GDM1 (cell line): ENCODE data around the gene LIPH.
A peak's percentile ranks its signal among the peaks of the same experiment; 100 is the strongest.

Experiments used
- DNase-seq: peaks from one replicate; lab custom pipeline; 2025; lab: John Stamatoyannopoulos, UW

Gene LIPH

DNA sequence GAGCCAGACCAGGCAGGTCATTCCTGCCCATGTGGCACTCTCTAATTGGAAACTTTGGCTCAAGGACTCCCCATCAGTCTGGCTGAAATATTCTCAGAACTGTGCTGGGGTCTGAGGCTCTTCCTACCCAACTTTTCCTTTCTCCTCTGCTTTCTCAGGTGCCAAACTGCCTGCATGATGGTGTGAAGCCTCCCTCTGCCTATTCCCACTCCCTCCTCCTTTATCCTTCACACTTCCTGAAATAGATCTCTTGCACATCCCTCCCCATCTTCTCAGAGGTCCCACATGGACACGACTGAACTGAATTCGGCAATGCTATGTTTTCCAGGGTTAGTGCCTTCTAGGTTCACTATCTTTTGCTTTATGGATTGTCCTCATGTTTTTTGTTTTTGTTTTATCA is 12.5 kb downstream of the LIPH start:
- DNase-seq, result no peak

DNA sequence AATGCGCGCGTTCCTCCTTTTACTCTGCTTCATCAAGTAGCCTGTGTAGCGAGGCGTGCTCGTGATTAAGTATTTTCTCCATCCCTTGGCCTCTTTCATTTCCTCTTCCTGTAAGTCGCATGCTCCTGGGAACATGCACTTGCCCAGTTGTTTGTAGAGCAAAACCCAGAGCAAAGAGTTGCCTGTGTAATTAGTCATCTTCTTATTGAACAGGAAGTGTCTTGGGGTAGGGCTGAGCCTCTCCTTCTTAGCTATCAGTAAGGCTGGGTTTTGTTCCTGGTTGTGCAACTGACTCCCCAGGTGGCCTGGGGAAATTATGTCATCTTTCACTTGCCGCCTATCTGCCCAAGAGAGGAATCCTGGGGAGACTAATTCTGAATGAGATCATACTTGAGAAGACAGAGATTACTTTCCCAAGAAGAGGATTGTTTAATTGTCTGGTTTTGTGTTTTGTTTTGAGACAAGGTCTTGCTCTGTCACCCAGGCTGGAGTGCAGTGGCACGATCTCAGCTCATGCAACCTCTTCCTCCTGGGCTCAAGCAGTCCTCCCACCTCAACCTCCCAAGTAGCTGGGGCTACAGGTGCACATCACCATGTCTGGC is 14.9 kb downstream of the LIPH start:
- peak; percentile 24 for DNase-seq

DNA sequence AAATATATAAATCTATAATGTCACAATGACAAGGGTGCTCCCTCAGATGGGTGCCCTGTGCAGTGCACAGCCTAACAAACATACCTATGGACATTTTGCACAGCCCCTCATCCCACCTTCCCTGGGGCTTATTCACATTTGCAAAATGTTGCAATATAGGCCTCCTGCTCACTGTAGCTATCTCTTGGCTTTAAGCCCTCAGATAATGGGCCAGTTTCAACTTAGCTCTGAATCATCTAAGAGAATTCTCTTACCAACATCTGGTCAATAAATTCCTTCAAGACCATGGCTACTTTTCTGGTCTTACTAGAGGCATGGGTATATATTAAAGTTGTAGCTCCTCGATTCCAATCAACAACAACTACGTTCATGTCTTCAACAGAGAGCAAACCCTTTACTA is 17.9 kb downstream of the LIPH start:
- no peak for DNase-seq

DNA sequence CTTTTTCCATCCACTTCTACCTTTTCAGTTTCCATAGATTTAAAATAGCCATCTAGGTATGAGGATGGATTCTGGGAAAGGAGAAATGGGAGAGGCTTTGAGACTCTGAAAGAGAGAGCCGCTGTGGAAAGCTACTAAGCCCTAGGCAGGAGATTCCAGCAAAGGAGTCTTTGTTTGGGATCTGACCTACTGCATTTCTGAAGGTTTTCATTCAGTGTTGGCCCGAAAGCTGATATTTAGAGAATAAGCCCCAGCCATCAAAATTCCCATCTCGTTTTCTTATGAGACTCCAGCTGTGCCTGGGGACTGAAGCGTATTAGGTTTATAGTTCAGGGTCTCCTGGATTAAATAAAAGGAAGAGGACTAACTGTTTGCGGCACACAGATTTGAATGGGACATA is 19.5 kb downstream of the LIPH start:
- DNase-seq, result no peak

DNA sequence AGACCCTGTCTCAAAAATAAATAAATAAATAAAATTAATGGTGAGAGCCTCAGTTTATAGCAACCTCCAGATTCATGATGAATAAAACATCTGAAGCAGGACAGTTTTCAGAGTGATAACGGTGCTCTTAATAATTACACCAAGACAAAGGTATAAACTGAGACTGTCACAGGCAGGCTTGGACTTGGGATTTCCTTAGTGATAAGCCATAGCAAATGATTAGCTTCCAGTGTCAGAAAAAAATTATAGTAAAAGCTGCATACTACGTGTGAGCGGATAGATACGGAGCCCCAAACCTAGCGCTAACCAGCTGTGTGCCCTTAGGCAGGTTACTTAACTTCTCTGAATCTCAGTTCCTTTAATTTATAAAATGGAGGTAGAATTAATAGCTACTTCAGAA is 21.5 kb downstream of the LIPH start:
- no peak for DNase-seq

DNA sequence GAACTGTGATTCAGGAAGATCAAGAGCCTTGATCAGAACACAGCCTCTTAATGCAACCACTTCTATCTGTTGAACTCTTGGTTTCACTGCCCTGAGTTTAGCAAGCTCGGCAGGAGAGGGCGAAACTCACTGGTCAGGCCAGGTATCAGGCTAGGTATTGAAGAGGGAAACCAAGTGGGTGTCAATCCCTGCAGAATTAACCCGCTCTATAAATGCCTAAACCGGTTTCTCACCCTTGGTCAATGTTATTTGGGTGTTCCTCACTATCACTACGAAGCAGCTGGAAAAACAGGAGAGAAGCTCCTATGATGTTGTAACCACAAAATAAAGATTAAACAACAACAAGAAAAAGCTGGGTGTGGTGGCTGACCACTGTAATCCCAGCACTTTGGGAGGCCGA is 23.9 kb downstream of the LIPH start:
- no peak for DNase-seq

DNA sequence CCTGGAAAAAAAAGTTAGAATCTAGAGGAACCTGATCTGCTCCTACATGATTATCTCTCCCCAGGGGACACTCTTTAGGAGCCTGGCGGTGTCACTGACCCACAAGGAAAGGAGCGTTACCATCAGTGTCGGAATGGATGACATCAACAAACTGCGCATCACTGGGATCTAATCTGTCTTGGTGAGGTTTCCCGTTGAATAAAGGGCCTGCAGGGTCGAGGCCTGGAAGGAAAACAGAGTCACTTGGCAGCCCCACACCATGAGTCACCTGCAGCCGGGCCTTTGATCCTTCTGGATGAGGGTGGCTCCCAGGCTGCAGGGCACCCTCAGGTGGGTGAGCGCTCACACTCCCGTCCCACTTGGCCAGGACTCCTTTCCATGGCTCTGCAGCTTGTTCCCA is 25.0 kb downstream of the LIPH start:
- DNase-seq, result no peak

DNA sequence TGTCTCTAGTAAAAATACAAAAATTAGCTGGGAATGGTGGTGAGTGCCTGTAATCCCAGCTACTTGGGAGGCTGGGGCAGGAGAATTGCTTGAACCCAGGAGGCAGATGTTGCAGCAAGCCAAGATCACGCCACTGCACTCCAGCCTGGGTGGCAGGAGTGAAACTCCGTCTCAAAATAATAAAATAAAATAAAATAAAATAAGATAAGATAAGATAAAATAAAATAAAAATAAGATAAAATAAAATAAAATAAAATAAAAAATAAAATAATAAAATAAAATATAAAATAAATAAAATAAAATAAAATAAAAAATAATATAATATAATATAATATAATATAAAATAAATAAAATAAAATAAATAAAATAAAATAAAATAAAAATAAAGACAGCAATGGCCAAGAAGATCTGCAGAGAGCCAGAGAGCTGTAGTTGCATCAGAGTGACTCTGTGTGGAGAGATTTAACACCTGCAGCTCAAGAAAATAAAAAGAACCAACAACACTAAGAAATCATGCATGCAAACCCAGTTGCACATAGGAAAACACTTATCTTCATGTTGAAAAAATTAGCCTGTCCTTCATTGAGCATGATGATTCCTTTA is 25.9 kb downstream of the LIPH start:
- DNase-seq, result no peak

DNA sequence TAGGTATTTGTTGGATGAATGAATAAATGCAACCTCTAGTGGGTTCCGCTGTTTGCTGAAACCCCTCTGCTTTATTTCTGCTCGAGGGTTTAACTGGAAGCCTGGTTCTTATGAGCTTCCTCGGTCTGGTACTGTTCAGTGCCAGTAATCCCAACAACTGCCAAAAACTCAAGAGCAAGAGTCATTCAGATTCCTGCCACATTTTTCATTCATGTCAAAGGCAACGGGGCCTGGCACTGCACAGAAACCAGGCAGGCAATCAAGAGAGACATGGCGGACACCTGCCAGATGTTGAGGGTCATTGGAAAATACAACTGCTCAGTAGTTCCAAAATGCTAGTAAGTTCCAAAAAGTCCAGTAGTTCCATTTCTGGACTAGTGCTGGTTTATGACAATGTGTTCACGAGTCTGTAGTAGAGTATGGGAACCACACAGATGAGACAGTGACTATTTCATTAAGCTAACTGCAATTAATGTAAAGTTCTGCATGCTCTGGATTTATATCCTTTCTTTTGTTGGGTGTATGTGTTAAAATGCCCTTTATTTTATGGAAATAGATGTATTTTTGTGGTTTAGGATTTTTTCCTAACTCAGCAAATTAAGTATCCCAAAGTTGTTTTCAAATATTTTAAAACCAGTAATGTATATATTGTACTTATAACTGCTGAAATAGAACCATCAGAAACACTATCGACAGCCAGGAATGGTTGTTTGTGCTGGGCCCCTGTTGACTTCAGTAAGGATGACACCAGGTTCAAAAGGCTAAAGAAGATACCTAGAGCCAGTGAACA is 30.8 kb downstream of the LIPH start:
- DNase-seq, result no peak

DNA sequence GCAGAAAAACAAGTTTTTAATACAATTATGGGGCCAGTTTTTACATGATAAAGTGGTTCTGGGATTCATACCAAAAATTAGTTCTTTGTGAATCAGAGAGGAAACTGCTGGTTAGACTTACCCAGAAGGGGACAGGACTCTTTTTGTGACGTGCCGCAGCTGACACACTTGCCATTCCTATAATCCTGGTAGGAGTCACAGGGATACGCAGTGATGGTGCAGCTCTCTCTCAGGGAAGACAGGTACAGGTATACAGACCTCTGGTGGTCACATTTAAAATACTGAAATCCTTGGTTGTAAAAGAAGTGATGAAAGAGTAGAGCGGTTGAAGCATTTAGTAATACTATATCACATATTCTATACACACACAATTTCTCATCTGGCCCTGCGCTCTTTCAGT is 33.4 kb downstream of the LIPH start:
- no peak for DNase-seq

DNA sequence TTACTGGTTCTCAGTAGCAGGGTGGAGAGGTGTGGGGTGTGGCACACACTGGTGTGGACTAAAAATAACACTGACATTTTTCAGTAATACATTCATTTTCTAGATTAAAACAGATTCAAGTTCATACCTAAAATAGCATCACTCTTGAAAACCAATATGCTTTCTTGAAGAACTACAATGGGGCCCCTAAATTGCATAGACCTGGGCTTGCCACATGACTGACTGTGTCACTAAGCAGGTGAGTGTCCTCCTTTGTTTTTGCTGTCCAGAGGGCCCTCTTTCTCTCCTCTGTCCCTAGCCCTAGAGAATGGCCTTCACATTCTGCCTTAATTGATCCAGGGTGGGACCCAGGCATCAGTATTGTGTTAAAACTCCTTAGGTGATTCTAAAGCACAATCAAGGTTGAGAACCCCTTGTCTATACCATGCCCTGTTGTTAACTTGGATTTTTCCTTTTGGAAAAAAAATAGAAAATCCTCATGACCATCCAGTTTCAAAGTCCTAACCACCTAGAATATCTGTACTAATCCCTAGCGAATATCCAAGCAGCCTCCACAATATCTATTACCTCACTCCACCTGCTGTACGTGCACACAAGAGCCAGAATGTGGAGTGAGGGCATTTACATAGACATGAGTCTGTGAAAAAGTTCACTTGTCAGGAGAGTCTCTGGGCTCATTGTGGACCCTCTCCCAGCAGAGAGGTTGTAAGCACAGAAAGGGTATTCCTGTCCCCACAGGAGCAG is 34.8 kb downstream of the LIPH start:
- no peak for DNase-seq

DNA sequence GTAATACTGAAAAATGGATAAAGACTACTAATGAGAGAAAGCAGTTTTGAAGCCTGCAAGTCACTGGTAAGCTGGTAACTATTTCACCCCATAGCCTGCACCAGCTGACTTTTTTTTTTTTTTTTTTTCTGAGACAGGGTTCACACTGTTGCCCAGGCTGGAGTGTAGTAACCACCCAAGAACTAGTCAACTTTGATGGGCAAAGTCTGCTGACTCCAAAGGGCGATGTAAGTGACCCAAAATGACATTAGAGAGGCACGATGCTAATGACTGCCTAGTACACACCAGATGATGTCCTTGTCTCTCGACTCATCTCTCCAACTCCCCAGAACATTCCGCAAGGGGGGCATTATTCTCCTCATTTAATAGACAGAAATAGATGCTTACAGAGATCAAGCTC is 40.7 kb downstream of the LIPH start:
- DNase-seq, result no peak

DNA sequence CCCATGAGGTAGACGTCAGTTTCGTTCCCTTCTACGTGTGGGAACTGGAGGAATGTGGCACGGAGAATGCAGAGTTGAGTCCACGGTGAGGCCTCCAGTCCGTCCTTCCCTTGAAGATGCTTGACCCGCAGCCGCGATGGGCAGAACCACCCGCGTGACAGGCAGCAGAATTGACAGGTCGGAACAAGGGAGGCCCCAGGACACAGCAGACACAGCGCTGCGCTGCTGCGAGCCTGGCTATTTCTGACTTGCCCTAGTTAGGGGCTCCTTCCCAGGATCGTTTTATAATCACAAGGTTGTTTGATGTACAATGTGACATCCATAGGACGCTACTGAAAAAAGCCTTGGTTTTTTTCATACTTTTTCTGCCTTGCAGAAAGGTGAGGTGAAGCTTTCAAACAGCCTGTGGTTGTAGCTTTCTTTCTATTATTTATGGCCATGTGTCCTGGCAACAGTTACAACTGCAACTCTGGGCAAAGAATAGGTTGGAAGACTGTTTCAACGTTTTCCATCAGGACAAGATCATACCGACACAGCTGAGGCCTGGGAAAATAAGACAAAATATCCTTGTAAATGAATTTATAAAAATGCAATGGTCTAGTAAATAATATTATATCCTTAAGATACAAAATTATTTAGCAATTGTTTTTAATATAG is 43.9 kb downstream of the LIPH start:
- no peak for DNase-seq

DNA sequence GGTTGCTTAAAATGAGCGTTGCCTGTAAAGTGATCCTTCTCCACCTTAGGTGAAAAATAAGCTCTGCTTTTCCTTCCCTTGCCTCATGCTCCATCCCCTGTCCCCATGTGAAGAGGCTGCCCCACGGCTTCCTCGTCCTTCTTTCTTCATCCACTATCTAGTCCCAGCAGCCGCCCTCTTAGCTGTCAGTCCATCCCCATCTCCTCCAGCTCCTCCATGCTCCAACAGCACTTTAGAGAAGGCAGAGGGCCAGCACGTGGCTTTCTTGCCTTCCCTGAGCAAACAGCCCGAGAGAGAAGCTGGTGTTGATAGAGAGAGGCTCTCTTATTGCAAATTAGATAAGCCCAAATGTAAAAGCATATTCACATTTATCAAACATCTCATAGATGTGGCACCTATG is 44.5 kb downstream of the LIPH start:
- DNase-seq, result no peak

DNA sequence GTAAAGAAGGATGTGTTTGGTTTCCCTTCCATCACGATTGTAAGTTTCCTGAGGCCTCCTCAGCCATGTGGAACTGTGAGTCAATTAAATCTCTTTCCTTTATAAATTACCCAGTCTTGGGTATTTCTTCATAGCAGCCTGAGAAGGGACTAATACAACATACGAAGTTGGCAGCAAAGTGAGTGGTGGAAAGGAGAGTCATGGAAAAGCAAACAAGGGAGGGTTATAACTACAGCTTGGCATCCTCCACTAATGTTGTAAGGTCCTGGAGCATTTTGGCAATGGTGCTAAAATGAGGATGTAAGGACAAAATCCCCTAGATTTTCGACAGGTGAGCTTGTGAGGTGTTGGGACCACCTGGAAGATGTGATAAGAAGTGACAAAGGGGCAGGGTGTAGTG is 47.8 kb downstream of the LIPH start:
- DNase-seq, result no peak

DNA sequence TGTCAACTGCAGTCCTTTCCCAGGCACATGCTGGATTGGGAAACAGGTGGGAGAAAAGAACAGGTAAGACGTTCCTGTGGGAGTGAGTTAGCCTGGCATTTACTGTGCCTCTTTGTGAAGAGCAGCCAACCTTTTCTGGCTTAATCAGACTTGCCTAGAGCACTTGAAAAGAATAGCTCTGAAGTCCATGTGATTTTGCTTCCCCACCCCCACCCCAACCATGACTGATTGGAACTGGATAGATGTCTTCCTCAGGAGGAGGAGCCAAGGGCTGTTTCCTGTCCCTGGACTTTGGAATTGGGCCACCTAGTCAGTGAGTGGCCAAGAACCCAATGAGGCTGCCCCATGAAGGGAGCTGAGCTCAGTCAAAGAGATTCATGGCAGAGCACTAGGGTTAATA is 48.9 kb downstream of the LIPH start:
- no peak for DNase-seq

DNA sequence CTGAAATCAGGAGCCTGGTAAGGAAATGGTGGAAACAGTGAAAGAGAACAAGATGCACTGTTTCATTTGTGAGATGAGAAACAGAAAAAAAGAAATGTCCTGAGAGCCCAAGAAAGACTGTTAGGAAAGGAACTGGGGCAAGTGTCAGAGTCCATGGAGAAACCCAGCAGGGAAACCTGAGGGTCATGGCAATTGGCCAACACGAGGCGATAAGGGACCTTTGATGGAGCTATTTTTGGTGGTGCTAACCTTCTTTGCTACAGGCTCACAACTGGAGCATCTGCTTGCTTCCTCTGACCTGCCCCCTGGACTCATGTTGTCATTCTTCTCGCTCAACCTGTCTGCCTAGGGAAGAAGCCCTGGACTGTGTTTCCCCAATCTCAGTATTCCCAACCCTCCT is 49.4 kb downstream of the LIPH start:
- DNase-seq, result no peak

DNA sequence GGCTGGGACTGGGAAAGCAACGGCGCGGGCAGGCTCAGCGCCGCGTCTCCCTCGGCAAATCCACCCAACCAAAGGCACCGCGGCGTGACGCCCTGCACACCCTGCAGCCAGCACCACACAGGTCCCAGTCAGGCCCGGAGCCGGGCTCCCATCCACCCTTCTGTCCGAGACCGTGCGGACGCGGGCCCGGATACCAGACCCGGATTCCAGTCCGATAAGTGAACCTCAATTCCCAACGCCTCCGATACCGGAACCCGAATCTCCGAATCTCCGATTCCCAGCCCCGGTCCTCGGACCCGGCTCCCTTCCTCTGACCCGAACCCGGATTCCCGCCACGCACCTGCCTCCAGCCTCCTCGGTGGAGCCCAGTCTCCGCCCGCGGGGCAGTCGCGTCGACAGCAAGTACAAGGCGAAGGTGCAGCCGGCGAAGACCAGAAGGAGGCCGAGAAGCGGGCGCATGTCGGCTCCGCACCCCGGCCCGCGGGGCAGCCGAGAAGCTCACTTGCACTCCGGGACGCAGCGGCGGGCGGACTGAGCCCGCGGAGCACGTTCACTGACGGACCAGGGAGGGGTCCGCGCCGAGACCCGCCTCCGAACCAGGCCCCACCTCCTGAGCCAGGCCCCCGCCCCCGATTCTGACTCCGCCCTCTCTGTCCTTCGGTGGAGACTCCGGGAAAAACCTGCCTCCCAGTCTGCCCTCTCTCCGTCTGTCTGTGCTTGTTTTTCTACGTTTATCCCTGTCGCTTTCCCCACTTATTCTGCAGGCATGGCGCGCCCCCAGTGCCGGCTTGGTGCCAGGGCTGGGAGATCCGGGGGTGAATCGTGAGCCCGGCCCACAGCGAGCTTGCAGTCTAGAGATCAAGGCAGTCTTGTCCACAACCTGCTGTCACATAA is 53.6 kb downstream of the LIPH start, which contains the start of gene TMEM41A:
TMEM41A (minus strand) TSS at position 533 of the 894 bp plus-strand sequence; CDS start at position 459, 74 bp downstream.
- DNase-seq, result peak; percentile 89

DNA sequence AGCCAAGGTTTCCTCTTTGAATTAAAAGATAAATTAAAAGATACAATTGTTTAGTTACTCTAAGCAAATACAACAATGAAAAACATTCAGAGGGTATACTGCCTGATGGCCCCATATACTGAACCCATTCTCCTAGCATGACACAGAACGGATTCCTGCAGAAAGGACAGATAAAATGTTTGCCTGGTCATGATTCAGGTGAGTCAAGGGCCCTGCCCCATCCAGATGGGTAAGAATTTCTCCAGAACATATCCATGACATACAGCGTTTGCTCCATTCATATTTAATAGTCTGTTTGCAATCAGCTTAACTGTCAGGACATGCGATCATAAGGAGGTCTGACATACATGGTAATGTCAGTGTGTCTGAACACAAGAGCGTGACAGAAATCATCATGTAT is 62.1 kb downstream of the LIPH start:
- no peak for DNase-seq

DNA sequence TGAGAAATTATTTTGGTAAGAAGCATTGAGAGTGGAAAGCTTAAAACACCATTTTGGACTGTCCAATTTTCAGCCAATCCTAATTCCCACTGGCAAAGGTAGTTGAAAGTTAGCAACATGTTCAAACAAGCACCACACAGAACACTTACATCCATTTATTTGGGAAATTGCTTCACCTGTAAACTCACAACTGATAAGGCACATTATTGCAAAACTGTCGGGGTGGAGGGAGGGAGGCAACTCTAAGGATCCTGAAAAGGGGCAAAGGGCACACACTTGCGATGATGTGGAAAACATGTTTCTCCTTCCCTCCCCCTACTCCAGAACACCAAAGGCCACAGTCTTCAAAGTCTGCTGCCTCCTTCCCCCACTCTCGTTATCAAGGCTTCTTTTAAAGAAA is 62.9 kb downstream of the LIPH start:
- no peak for DNase-seq

DNA sequence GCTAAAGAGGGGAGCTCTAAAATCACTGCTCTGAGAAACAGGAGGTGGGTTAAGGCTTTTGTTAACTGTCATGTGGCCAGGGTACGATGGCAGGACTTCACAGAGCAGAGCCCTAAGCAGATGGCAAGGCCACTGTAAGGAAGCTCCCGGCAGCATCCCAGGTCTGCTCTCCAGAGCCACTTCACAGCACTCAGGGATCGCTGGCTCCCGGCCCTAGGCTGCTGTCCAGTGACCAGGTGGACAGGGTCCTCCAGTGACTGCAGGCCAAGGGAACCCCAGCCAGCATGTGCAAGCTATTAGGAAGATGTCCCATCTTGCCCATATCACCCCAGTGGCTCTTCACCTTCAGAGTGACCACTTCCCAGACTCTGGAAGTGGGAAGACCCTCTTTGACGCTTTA is 63.9 kb downstream of the LIPH start:
- DNase-seq, result no peak
